ENCODE results near the gene CIBAR2.
A peak's percentile ranks its signal among the peaks of the same experiment; 100 is the strongest.

CIBAR2 gene

GRCh38 chr16:85084841-85085510 lies 27.3 kb downstream of the CIBAR2 start:
- Histone ChIP-seq H3K27me3 (ENCODE audit: control insufficient read depth in 1 of 2, insufficient read depth in 1 of 2, low read length in 2 of 2) (peaks cover 0 to 6% of the 10 kb centered on the region in 2 experiments), H2AFZ (ENCODE audit: low read depth, low read length) (no peak overlapping the region), H2BK120ac (ENCODE audit: low read depth, low read length) (no peak overlapping the region), H4K8ac (ENCODE audit: low read length) (no peak overlapping the region), H3K36me3 (ENCODE audit: control insufficient read depth in 1 of 2, insufficient read depth in 2 of 2, low read depth in 1 of 2, low read length in 2 of 2) (peaks cover 17 to 53% of the 10 kb centered on the region in 2 experiments), H3K23ac (ENCODE audit: low read length in 2 of 2) (no peak overlapping the region), H2BK5ac (ENCODE audit: low read depth, low read length, poor library complexity, severe bottlenecking) (no peak overlapping the region), H3K4ac (ENCODE audit: low read depth in 1 of 2, low read length in 2 of 2) (no peak overlapping the region), H3K27ac (ENCODE audit: low read length, poor library complexity, severe bottlenecking) (no peak overlapping the region), H4K91ac (ENCODE audit: low read length) (no peak overlapping the region), H3K18ac (ENCODE audit: low read depth in 1 of 2, low read length in 2 of 2) (no peak overlapping the region), H2AK5ac (ENCODE audit: low read length, severe bottlenecking) (no peak overlapping the region), H3K14ac (ENCODE audit: low read length in 2 of 2) (peak overlapping the region in 1 of 2 experiments; percentile 36), H3K9me3 (ENCODE audit: control insufficient read depth, low read length) (no peaks in the 10 kb centered on the region), H3K4me3 (ENCODE audit: insufficient read depth in 1 of 2, low read depth in 1 of 2, low read length in 2 of 2) (no peak overlapping the region), H3K4me1 (ENCODE audit: control insufficient read depth, insufficient read depth, low read depth, low read length) (peaks cover 17% of the 10 kb centered on the region), H3K9ac (ENCODE audit: low read length) (no peak overlapping the region), H2BK15ac (ENCODE audit: low read depth, poor library complexity, severe bottlenecking) (no peak overlapping the region), H2BK12ac (ENCODE audit: low read length in 2 of 2) (no peak overlapping the region), H3K4me2 (ENCODE audit: low read length, poor library complexity, severe bottlenecking) (no peak overlapping the region), H3K79me1 (replicated peaks; ENCODE audit: low read length, poor library complexity, severe bottlenecking) (no peaks in the 10 kb centered on the region)
- DNase-seq, result no peak
- 90% methylated on average over 16 of the region's 16 CpGs for WGBS

- Histone ChIP-seq H3K4ac (ENCODE audit: low read depth in 1 of 2, low read length in 2 of 2) (no peak overlapping the region), H4K8ac (ENCODE audit: low read length) (peak overlapping the region; percentile 65), H3K79me1 (replicated peaks; ENCODE audit: low read length, poor library complexity, severe bottlenecking) (no peaks in the 10 kb centered on the region), H2BK120ac (ENCODE audit: low read depth, low read length) (no peak overlapping the region), H3K14ac (ENCODE audit: low read length in 2 of 2) (peak overlapping the region in 1 of 2 experiments; percentile 36), H3K4me1 (ENCODE audit: control insufficient read depth, insufficient read depth, low read depth, low read length) (peaks cover 17% of the 10 kb centered on the region), H3K36me3 (ENCODE audit: control insufficient read depth in 1 of 2, insufficient read depth in 2 of 2, low read depth in 1 of 2, low read length in 2 of 2) (peaks cover 31 to 54% of the 10 kb centered on the region in 2 experiments), H2BK12ac (ENCODE audit: low read length in 2 of 2) (no peak overlapping the region), H2BK15ac (ENCODE audit: low read depth, poor library complexity, severe bottlenecking) (no peak overlapping the region), H3K27me3 (ENCODE audit: control insufficient read depth in 1 of 2, insufficient read depth in 1 of 2, low read length in 2 of 2) (peaks cover 0 to 6% of the 10 kb centered on the region in 2 experiments), H3K23ac (ENCODE audit: low read length in 2 of 2) (no peak overlapping the region), H3K4me3 (ENCODE audit: insufficient read depth in 1 of 2, low read depth in 1 of 2, low read length in 2 of 2) (no peak overlapping the region), H3K18ac (ENCODE audit: low read depth in 1 of 2, low read length in 2 of 2) (no peak overlapping the region), H3K4me2 (ENCODE audit: low read length, poor library complexity, severe bottlenecking) (no peak overlapping the region), H2AFZ (ENCODE audit: low read depth, low read length) (no peak overlapping the region), H2BK5ac (ENCODE audit: low read depth, low read length, poor library complexity, severe bottlenecking) (no peak overlapping the region), H3K9me3 (ENCODE audit: control insufficient read depth, low read length) (no peaks in the 10 kb centered on the region), H2AK5ac (ENCODE audit: low read length, severe bottlenecking) (no peak overlapping the region), H3K9ac (ENCODE audit: low read length) (no peak overlapping the region), H4K91ac (ENCODE audit: low read length) (no peak overlapping the region), H3K27ac (ENCODE audit: low read length, poor library complexity, severe bottlenecking) (no peak overlapping the region)
- 21% methylated on average over 10 of the region's 13 CpGs for WGBS
- DNase-seq, result no peak
Measured at GRCh38 chr16:85083051-85083639, 29.1 kb downstream of the CIBAR2 start.

GRCh38 chr16:85082173-85083050 lies 29.9 kb downstream of the CIBAR2 start:
- Histone ChIP-seq H3K4me3 (ENCODE audit: insufficient read depth in 1 of 2, low read depth in 1 of 2, low read length in 2 of 2) (peak overlapping the region in 1 of 2 experiments; percentile 34), H4K8ac (ENCODE audit: low read length) (no peak overlapping the region), H3K9me3 (ENCODE audit: control insufficient read depth, low read length) (no peaks in the 10 kb centered on the region), H3K27me3 (ENCODE audit: control insufficient read depth in 1 of 2, insufficient read depth in 1 of 2, low read length in 2 of 2) (peaks cover 0 to 6% of the 10 kb centered on the region in 2 experiments), H3K18ac (ENCODE audit: low read depth in 1 of 2, low read length in 2 of 2) (peak overlapping the region in 1 of 2 experiments; percentile 15), H4K91ac (ENCODE audit: low read length) (no peak overlapping the region), H2AK5ac (ENCODE audit: low read length, severe bottlenecking) (no peak overlapping the region), H3K23ac (ENCODE audit: low read length in 2 of 2) (no peak overlapping the region), H3K4me1 (ENCODE audit: control insufficient read depth, insufficient read depth, low read depth, low read length) (peaks cover 17% of the 10 kb centered on the region), H2BK120ac (ENCODE audit: low read depth, low read length) (no peak overlapping the region), H2AFZ (ENCODE audit: low read depth, low read length) (no peak overlapping the region), H3K36me3 (ENCODE audit: control insufficient read depth in 1 of 2, insufficient read depth in 2 of 2, low read depth in 1 of 2, low read length in 2 of 2) (peaks cover 36 to 53% of the 10 kb centered on the region in 2 experiments), H3K27ac (ENCODE audit: low read length, poor library complexity, severe bottlenecking) (no peak overlapping the region), H2BK5ac (ENCODE audit: low read depth, low read length, poor library complexity, severe bottlenecking) (no peak overlapping the region), H3K79me1 (replicated peaks; ENCODE audit: low read length, poor library complexity, severe bottlenecking) (no peaks in the 10 kb centered on the region), H2BK15ac (ENCODE audit: low read depth, poor library complexity, severe bottlenecking) (no peak overlapping the region), H3K4me2 (ENCODE audit: low read length, poor library complexity, severe bottlenecking) (no peak overlapping the region), H3K14ac (ENCODE audit: low read length in 2 of 2) (peak overlapping the region in 1 of 2 experiments; percentile 66), H3K9ac (ENCODE audit: low read length) (no peak overlapping the region), H2BK12ac (ENCODE audit: low read length in 2 of 2) (no peak overlapping the region), H3K4ac (ENCODE audit: low read depth in 1 of 2, low read length in 2 of 2) (no peak overlapping the region)
- 39% methylated on average over 31 of the region's 33 CpGs for WGBS
- DNase-seq, result no peak

- Histone ChIP-seq H2AK5ac (ENCODE audit: low read length, severe bottlenecking) (no peak overlapping the region), H3K9ac (ENCODE audit: low read length) (no peak overlapping the region), H3K4me3 (ENCODE audit: insufficient read depth in 1 of 2, low read depth in 1 of 2, low read length in 2 of 2) (no peak overlapping the region), H3K14ac (ENCODE audit: low read length in 2 of 2) (no peak overlapping the region), H3K4me2 (ENCODE audit: low read length, poor library complexity, severe bottlenecking) (no peak overlapping the region), H3K4me1 (ENCODE audit: control insufficient read depth, insufficient read depth, low read depth, low read length) (peaks cover 17% of the 10 kb centered on the region), H3K27ac (ENCODE audit: low read length, poor library complexity, severe bottlenecking) (no peak overlapping the region), H3K79me1 (replicated peaks; ENCODE audit: low read length, poor library complexity, severe bottlenecking) (no peaks in the 10 kb centered on the region), H2BK15ac (ENCODE audit: low read depth, poor library complexity, severe bottlenecking) (no peak overlapping the region), H2BK12ac (ENCODE audit: low read length in 2 of 2) (no peak overlapping the region), H2BK5ac (ENCODE audit: low read depth, low read length, poor library complexity, severe bottlenecking) (no peak overlapping the region), H3K27me3 (ENCODE audit: control insufficient read depth in 1 of 2, insufficient read depth in 1 of 2, low read length in 2 of 2) (peaks cover 0 to 6% of the 10 kb centered on the region in 2 experiments), H2BK120ac (ENCODE audit: low read depth, low read length) (no peak overlapping the region), H3K36me3 (ENCODE audit: control insufficient read depth in 1 of 2, insufficient read depth in 2 of 2, low read depth in 1 of 2, low read length in 2 of 2) (peaks cover 42 to 52% of the 10 kb centered on the region in 2 experiments), H2AFZ (ENCODE audit: low read depth, low read length) (no peak overlapping the region), H3K9me3 (ENCODE audit: control insufficient read depth, low read length) (no peaks in the 10 kb centered on the region), H4K91ac (ENCODE audit: low read length) (no peak overlapping the region), H4K8ac (ENCODE audit: low read length) (no peak overlapping the region), H3K18ac (ENCODE audit: low read depth in 1 of 2, low read length in 2 of 2) (no peak overlapping the region), H3K23ac (ENCODE audit: low read length in 2 of 2) (no peak overlapping the region), H3K4ac (ENCODE audit: low read depth in 1 of 2, low read length in 2 of 2) (no peak overlapping the region)
- 76% methylated on average over 12 of the region's 15 CpGs for WGBS
- no peak for DNase-seq
Measured at GRCh38 chr16:85081765-85082164, 30.5 kb downstream of the CIBAR2 start.
